Epithelial cell of proximal tubule (primary cell): ENCODE data around the gene HBG2. TPM values are rescaled to one million over a fixed set of nuclear protein-coding genes. Genes with fewer than 3 reads are reported as not detected.

Source experiments
- DNase-seq: peaks from one replicate; pipeline ENCODE4 v3.0.0-alpha.2; 2011; ENCODE audit warnings: low read depth
- H3K4me3 ChIP-seq: 2 replicates; pipeline ENCODE4 v1.5.1; 2011; ENCODE audit warnings: low read depth, mild to moderate bottlenecking, low read length
- total RNA-seq: library from RNA; depleted of rRNA; stranded (reverse); fragments of >200 nt; gene quantifications from 2 replicates; pipeline ENCODE4 v1.2.3, GENCODE V29; 2015
- TF ChIP-seq, protein P1 (sequence below): conservative IDR thresholded peaks from 2 replicates; pipeline ENCODE4 v1.5.1; 2012; ENCODE audit warnings: low read depth, mild to moderate bottlenecking, low read length

HBG2 gene
- total RNA-seq, 1 donor from 2014 or later: not detected

DNA sequence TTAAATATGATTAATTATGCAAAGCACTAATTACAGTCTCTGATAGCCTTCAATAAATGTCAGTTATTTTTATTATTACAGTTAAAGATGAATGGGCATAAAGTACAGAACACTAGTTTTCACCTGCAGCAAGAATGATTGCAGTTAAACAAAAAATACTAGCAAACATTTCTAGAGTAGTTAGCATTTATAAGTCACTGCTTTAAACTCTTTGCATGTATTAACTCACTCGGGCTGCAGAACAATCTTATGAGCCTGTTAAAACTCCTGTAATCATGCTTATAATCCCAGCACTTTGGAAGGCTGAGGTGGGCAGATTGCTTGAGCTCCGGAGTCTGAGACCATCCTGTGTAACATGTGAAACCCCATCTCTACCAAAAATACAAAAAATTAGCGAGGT lies 32.3 kb upstream of the HBG2 start:
- no peak for DNase-seq
- H3K4me3 ChIP-seq: no peak overlapping the region
- TF ChIP-seq, protein P1, sequence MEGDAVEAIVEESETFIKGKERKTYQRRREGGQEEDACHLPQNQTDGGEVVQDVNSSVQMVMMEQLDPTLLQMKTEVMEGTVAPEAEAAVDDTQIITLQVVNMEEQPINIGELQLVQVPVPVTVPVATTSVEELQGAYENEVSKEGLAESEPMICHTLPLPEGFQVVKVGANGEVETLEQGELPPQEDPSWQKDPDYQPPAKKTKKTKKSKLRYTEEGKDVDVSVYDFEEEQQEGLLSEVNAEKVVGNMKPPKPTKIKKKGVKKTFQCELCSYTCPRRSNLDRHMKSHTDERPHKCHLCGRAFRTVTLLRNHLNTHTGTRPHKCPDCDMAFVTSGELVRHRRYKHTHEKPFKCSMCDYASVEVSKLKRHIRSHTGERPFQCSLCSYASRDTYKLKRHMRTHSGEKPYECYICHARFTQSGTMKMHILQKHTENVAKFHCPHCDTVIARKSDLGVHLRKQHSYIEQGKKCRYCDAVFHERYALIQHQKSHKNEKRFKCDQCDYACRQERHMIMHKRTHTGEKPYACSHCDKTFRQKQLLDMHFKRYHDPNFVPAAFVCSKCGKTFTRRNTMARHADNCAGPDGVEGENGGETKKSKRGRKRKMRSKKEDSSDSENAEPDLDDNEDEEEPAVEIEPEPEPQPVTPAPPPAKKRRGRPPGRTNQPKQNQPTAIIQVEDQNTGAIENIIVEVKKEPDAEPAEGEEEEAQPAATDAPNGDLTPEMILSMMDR: no peak

- no peak for DNase-seq
- TF ChIP-seq, protein P1: no peak
- no peak overlapping the region for H3K4me3 ChIP-seq
Observed at GRCh38 chr11:5286351-5286750, 31.8 kb upstream of the HBG2 start.

- DNase-seq: no peak
Observed at GRCh38 chr11:5285703-5286340, 31.2 kb upstream of the HBG2 start.

GRCh38 chr11:5284637-5285036 lies 30.1 kb upstream of the HBG2 start:
- TF ChIP-seq, protein P1: no peak
- no peak overlapping the region for H3K4me3 ChIP-seq
- DNase-seq: no peak

More at GRCh38 chr11:5285703-5286340, 31.2 kb upstream of the HBG2 start:
- TF ChIP-seq, protein P1: no peak
- H3K4me3 ChIP-seq: no peak overlapping the region

DNA sequence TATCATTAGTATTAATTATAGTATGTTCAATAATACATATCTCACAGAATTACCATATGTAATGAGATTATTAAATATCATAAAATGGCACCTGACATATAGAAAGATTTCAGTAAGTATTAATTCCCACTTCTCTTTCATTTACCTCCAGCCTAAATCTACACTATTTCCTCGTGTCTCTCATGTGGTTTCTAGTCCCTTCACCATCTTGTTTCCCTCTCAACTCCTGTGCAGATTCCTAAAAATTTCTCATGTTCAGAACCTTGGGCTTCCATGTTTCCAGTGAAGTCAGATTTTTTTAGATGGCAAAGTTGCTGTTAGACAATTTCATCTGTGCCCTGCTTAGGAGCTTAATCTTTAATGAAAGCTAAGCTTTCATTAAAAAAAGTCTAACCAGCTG lies 29.3 kb upstream of the HBG2 start:
- TF ChIP-seq, protein P1: no peak
- no peak overlapping the region for H3K4me3 ChIP-seq
- no peak for DNase-seq

GRCh38 chr11:5283086-5283485 lies 28.5 kb upstream of the HBG2 start:
- no peak for DNase-seq
- H3K4me3 ChIP-seq: no peak overlapping the region
- TF ChIP-seq, protein P1: no peak

- DNase-seq: no peak
- H3K4me3 ChIP-seq: no peak overlapping the region
- TF ChIP-seq, protein P1: no peak
Observed at GRCh38 chr11:5282628-5283027, 28.0 kb upstream of the HBG2 start.
